Measurements from ENCODE around the gene TUBGCP3. TPM values are rescaled to one million over a fixed set of nuclear protein-coding genes. Genes with fewer than 3 reads are reported as not detected.
"Not testable (repeated sequence)": the region's sequence is repeated elsewhere in the genome, so short reads cannot be mapped to it uniquely, and the experiment has no call there.

Gene TUBGCP3
- total RNA-seq, 1 donor from 2014 or later = 14.9 TPM

- DNase-seq (ENCODE audit: low read depth in 2 of 2) = no peak
Measured at GRCh38 chr13:112579310-112579843, 8.6 kb downstream of the TUBGCP3 start.

DNA sequence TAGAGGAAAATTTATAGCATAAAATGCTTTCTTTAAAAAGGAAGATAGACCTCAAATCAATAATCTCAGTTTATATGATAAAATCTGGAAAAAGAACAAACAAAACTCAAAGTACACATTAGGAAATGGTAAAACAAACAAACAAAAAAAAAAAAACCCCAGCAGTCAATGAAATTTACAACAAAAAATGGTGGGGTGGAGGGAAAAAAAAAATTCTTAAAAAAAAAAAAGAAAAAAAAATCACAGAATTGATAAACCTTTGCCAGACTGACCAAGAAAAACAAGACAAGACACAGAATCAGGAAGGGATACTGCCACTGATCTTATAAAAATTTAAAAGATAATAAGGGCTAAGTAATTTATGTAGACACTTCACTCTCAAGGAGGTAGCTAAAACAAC, 11.2 kb downstream of the TUBGCP3 start:
- no peak for DNase-seq (ENCODE audit: low read depth in 2 of 2)

DNA sequence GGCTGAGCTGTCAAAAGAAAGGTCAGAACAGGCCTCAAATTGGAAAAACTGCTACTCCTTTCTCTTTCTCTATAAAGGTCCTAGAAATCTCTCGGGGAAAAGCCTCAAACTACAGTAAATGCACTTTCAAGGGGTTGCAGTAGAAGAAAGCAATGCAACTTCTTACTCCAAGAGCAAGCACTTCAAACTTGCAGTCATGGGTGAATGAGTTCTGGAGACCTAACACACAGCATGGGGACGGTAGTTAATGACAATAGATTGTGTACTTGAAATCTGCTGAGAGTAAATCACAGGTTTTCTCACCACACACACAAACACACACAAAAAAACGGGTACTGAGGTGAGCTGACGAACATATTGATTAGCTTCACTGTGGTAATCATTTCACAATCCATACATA, 11.8 kb downstream of the TUBGCP3 start:
- no peak for DNase-seq (ENCODE audit: low read depth in 2 of 2)

DNA sequence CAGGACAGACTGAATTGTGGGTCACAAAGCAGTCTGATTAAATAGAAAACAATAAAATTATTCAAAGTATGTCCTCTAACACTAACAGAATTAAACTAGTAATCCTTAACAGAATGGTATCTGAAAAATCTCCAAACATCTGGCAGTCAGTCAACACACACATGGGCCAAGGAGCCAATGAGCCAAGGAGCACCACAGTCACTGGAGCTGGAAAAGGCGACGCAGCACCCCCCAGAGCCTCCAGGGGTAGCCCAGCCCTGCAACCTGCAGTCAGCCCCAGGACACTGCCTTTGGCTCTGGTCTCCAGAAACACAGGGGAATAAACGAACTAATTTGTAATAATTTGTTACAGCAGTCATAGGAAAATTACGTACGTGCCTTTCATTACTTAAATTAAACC, 12.3 kb downstream of the TUBGCP3 start:
- DNase-seq (ENCODE audit: low read depth in 2 of 2) = no peak

DNA sequence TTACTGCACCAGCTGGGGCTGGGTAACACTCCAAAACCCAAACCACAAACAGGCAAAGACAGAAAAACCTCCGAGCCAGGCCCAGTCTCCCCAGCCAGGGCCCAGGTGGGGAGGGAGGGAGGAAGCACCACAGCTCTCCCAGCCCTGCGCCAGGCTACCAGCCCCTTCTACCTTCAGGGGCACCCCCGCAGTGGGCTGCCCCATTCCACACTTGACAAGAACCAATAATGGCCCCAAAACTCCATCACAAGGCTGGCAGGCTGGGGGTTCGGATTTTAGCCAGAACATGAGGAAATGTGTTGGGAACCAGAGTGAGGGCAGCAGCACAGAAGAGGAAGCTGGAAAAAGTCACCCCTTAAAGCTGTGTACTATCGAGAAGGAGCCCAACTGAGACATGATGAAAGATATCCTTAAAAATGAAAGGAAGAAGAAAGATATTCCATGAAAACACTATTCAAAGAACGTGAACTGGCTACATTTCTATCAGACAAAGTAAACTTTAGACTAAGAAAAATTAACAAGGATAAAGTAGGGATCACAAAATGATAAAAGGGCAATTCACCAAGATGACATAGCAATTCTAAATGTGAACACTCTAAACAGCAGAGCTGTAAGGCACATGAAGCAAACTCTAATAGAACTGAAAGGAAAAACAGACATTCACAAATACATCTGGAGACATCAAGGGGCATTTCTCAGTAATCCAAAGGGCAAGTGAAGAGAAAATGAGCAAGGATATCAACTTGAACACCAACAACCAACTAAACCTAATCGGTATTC, 12.9 kb downstream of the TUBGCP3 start:
- DNase-seq (ENCODE audit: low read depth in 2 of 2) = no peak

- peak; percentile 51 to 58 for DNase-seq (ENCODE audit: low read depth in 2 of 2)
Measured at GRCh38 chr13:112574416-112574815, 13.5 kb downstream of the TUBGCP3 start.

DNA sequence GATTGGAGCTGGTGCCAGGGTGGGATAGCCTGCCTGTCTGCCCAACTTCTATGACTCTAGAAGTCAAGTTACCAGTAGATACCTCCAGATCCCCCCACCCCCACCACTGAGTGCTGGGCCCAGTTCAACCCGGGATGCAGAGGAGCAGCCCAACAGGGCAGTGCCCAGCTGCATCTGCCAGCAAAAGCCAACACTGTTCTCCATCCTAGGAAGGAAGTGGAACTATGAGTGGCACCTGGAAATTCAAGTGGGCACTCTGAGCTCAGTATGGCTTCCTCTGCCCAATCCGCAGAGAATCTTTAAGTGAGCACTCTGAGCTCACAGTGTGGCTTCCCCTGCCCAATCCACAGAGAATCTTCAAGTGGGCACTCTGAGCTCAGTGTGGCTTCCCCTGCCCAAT, 14.2 kb downstream of the TUBGCP3 start:
- DNase-seq (ENCODE audit: low read depth in 2 of 2) = no peak

DNA sequence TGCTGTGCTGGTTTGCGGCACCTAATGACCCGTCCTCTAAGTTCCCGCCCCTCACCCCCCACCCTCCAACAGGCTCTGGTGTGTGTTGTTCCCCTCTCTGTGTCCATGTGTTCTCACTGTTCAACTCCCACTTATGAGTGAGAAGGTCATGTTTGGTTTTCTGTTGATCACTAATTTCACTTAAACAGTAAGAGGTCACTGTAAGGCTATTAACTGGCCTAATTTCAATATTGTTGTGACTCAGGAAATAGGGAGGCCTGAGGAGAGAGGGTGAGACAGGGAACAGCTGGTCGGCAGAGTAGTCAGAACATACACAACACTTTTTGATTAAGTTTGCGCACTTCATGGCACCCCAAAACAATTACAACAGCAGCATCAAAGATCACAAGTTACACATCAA, 15.6 kb downstream of the TUBGCP3 start:
- DNase-seq (ENCODE audit: low read depth in 2 of 2) = no peak

GRCh38 chr13:112569821-112570220, 18.1 kb downstream of the TUBGCP3 start:
- DNase-seq (ENCODE audit: low read depth in 2 of 2) = no peak

DNA sequence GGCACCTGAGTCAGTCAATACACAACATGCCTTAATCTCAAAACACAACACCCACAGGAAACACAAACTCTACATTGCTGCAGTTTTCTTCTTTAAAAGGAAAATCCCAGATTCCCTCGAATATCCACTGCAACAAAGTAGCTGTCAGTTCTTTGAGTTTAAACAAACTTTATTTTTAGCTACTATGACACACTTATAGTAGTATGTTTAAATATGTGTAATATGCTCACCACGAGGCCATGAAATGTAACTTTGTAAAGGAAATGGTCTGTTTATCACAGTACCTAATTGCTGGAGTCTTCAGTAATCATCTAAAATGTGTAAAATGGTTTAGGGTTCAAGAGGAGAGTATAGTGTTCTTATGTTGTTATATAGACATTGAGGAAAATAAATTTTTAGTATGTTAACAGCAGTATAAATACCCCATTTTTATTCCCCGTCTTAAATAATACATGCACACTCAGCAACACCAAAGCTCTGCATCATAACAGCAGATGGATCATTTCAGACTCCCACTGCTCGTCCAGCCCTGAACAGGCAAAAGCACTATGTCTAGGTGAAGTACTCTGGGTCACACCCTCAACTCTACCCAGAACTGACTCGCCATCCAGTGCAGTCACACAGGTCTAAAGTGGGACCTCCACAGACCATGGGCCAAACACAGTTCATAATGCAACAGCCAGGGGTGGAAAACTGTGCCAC, 20.6 kb downstream of the TUBGCP3 start:
- DNase-seq (ENCODE audit: low read depth in 2 of 2) = no peak

GRCh38 chr13:112562786-112563383, 25.1 kb downstream of the TUBGCP3 start:
- DNase-seq (ENCODE audit: low read depth in 2 of 2) = no peak

GRCh38 chr13:112562254-112562653, 25.7 kb downstream of the TUBGCP3 start:
- no peak for DNase-seq (ENCODE audit: low read depth in 2 of 2)

DNA sequence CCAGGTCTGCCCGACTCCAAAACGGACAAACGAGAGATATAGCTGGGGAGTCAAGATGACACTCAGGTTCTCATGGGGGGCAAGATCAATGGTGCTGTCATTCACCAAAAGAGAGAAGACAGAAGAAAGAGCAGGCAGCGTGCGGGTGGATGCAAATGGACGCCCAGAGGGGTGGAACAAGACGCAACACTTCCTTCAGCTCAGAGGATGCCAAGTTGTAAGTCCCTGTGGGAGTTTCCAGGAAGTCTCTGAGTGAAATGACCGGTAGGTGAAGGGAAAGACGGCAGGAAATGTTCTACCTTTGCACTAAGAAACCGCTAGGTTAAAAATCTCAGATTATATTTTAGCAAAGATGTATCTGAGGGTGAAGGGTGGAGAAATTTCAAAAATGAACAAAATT, 26.5 kb downstream of the TUBGCP3 start:
- no peak for DNase-seq (ENCODE audit: low read depth in 2 of 2)

DNA sequence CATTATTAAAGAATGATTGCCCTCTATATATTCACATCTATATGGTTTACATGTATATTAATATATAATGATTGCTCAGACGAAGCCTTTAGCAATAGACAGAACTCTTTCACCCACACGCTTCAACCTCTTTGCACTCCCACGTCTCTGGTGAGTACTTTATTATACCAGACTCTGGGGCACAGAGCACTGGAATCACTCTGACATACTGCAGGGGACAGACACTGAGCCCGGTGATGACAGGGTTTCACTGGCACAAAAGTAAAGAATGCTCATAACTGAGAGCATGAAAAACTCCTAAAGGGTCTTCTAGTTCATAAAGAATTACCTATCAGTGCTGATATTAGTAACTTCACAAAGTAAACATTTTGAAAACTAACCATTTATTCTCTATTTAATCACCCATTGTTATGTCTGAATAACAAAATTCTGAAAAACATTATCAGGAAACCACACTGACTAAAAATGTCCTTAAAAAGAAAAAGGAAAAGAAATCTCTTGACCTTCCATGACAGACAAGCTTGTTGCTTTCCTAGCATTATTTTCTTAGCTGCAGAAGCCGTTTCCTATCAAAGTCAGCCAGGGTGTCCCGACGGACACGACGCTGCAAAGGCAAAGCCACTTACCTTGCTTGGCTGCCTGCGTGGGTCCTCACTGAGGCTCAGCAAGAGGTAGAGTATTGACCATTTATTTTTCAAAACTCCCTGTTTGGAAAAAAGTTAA, 29.1 kb downstream of the TUBGCP3 start:
- peak; percentile 74 to 83 for DNase-seq (ENCODE audit: low read depth in 2 of 2)

- DNase-seq (ENCODE audit: low read depth in 2 of 2) = no peak
Measured at GRCh38 chr13:112556600-112556999, 31.4 kb downstream of the TUBGCP3 start.

- no peak for DNase-seq (ENCODE audit: low read depth in 2 of 2)
Measured at GRCh38 chr13:112554214-112554850, 33.6 kb downstream of the TUBGCP3 start.

- not testable (repeated sequence) for DNase-seq (ENCODE audit: low read depth in 2 of 2)
Measured at GRCh38 chr13:112548975-112549374, 39.0 kb downstream of the TUBGCP3 start.

DNA sequence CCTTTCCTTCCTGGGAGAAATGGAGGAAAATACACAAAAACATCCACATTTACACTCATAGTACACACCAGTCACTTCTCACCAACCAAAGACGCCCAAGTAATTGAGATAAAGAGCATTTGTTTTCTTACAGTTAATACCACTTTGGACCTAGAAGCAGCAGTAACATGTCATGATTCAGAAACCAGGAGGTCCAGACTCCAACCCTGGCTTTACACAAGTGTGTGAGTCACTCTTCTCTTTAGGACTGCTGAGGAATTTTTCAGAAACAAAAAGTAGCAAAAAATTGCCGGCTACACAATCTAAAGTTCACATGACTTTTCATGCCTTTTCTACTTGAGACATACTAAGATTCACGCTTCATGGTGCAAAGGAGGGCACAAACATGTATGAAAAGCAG, 42.1 kb downstream of the TUBGCP3 start:
- peak in 1 of 2 donors; percentile 69 for DNase-seq (ENCODE audit: low read depth in 2 of 2)

DNA sequence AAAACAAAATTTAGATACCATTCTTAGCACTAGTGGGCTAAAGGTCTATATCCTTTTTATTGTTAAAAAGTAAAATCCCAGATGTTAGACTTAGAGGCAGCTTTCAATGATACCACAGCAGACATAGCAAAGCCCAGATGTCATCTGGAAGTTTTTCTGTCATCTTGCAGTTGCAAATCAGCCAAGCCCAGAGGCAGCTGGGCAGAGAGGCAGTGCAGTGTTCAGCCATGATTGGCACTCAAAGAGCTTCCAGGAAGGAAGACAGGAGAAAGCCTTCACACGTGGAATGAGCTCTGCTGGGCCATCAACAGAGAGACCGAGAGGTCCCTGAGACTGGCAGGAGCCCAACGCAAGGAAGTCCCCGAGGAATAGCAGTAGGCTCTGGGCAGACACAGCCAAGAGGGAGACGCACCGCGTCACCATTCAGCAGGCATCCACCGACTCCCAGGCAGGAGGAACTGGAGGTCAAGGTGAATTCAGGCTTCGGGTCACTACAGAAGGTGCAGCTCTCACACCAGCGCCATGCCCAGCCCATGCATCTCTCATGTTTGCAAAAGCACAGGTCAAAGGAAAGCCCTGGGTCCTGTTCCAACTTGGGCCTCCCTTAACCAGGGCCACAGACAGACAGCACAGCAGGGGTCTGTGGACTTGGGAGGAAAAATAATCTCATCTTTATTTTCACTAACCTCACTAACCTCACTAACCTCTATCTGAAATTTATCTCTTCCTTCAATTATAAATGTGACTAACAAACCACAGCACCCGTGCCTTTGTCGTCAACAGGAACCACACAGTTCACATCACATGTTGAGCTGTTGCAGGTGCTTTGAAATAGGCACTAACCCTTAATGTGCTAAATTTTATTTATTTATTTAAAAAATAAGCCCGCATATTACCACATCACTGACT, 54.9 kb downstream of the TUBGCP3 start:
- no peak for DNase-seq (ENCODE audit: low read depth in 2 of 2)

- DNase-seq (ENCODE audit: low read depth in 2 of 2) = no peak
Measured at GRCh38 chr13:112531263-112531794, 56.6 kb downstream of the TUBGCP3 start.

Data from lung microvascular endothelial cell (primary cell).